Measurements from ENCODE around the gene AP2B1.

The AP2B1 gene

DNA sequence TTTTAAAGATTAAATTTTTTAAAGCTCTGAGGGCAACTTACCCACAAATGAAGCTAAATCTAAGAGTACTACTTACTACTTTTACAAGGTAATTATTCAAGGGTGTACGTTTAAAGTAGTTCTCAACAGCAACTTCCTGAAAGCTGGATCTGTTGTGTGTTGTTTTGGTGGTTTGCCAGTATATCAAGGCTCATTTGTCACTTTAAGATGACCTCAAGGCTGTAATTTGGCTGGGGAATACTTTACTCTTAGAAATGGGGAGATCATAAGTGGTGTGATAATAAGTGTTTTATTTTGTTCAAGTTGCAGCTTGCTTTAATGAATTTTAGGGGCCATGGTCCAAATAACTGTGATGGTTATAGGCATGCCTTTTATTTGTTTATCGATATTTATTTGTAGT, 30.4 kb downstream of the AP2B1 start:
- H3K4me3 ChIP-seq (ENCODE audit: low read length), result no peak overlapping the region
- no peak for TF ChIP-seq CTCF (IDR thresholded peaks at IDR 0.05; ENCODE audit: insufficient read depth, low read depth, low read length, missing control alignments)
- no peak for DNase-seq (ENCODE audit: low read depth)

DNA sequence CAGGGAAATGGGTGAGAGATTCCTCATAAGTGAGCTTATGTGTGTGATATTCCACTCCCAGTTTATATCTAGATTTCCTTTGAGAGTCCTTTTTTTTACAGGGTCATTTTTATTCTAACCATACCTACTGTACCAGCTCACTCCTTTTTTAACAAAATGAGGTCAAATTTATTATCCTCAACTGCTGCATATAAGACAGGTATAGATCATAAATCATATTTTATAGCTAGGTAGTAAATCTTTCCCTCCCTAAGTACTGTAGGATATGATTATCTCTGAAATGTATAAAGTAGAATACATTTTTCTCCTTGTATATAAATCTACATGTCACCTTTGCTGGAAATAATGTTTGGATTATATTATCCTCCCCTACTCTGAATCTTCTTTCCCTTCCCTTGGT, 31.5 kb downstream of the AP2B1 start:
- no peak overlapping the region for H3K4me3 ChIP-seq (ENCODE audit: low read length)
- TF ChIP-seq CTCF (IDR thresholded peaks at IDR 0.05; ENCODE audit: insufficient read depth, low read depth, low read length, missing control alignments), result no peak
- DNase-seq (ENCODE audit: low read depth), result no peak

DNA sequence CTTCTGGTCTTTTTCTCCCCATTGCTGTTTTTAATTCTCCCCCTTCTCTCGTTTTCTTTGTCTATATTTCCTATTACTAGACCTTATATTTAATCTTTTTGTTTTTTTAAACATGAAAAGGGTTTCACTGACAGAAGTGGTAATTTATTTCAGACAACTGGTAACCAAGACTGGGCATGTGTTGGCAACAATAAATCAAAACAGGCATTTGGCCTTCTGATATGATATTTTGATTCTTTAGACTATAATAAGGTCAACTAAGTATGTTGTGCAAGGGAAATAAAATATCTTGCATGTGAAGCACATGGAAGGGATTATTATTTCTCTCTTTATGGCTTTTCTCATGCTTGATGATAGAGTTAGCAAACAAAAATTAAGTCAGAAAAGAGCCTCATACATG, 34.6 kb downstream of the AP2B1 start:
- no peak for DNase-seq (ENCODE audit: low read depth)
- TF ChIP-seq CTCF (IDR thresholded peaks at IDR 0.05; ENCODE audit: insufficient read depth, low read depth, low read length, missing control alignments), result no peak
- no peak overlapping the region for H3K4me3 ChIP-seq (ENCODE audit: low read length)

- H3K4me3 ChIP-seq (ENCODE audit: low read length), result no peak overlapping the region
- peak; percentile 24 for DNase-seq (ENCODE audit: low read depth)
- TF ChIP-seq CTCF (IDR thresholded peaks at IDR 0.05; ENCODE audit: insufficient read depth, low read depth, low read length, missing control alignments), result no peak
Measured at GRCh38 chr17:35627417-35627816, 40.3 kb downstream of the AP2B1 start.

DNA sequence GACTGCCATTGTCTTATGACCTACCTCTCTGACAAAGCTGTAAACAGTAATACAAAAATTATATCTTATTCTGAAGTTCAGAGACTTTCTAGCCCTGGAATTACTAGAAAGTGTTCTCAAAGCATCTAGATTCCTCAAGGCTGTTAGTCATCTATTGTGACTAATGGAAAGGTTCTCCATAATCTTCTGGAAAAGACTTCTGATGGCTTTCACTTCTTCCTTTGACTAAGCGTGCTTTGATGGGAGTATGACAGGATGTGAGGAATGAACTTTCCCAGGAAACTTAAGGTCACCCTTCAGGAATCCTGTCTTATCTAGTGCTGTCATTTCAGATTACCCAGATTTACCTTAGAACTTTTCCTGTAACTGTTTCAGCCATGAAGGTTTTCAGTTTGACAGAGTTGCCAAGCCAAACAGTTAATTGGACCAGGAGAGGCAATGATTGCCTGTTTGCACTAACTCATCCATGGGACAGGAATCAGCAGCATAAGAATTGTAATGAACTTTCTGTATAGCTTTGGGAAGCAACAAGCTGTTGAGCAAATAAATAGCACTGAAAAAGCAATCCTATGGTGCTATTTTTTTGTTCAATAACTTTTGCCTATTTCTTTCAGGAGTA, 43.5 kb downstream of the AP2B1 start:
- no peak for TF ChIP-seq CTCF (IDR thresholded peaks at IDR 0.05; ENCODE audit: insufficient read depth, low read depth, low read length, missing control alignments)
- no peak overlapping the region for H3K4me3 ChIP-seq (ENCODE audit: low read length)
- DNase-seq (ENCODE audit: low read depth), result peak; percentile 80

GRCh38 chr17:35641032-35641431, 53.9 kb downstream of the AP2B1 start:
- no peak for DNase-seq (ENCODE audit: low read depth)
- TF ChIP-seq CTCF (IDR thresholded peaks at IDR 0.05; ENCODE audit: insufficient read depth, low read depth, low read length, missing control alignments), result no peak
- H3K4me3 ChIP-seq (ENCODE audit: low read length), result no peak overlapping the region

GRCh38 chr17:35645923-35646322, 58.8 kb downstream of the AP2B1 start:
- no peak for DNase-seq (ENCODE audit: low read depth)
- no peak for TF ChIP-seq CTCF (IDR thresholded peaks at IDR 0.05; ENCODE audit: insufficient read depth, low read depth, low read length, missing control alignments)
- no peak overlapping the region for H3K4me3 ChIP-seq (ENCODE audit: low read length)
